Hepatic stellate cell (primary cell): Measurements from ENCODE around the gene RING1.

Source experiments
- DNase-seq: peaks from one replicate; pipeline ENCODE4 v3.0.0; 2011; ENCODE audit warnings: low spot score

RING1 gene

GRCh38 chr6:33192671-33193602 lies 15.4 kb upstream of the RING1 start:
- no peak for DNase-seq

- no peak for DNase-seq
These were observed 14.7 kb upstream of the RING1 start for GRCh38 chr6:33193619-33194018.

- no peak for DNase-seq
These were observed 13.8 kb upstream of the RING1 start for GRCh38 chr6:33194431-33194979.

- DNase-seq = no peak
These were observed 12.8 kb upstream of the RING1 start for GRCh38 chr6:33195304-33196165.

GRCh38 chr6:33197431-33198048 lies 10.8 kb upstream of the RING1 start:
- peak; percentile 88 for DNase-seq

GRCh38 chr6:33198159-33198852 lies 10.0 kb upstream of the RING1 start:
- DNase-seq = no peak

GRCh38 chr6:33198853-33199436 lies 9.4 kb upstream of the RING1 start:
- no peak for DNase-seq

- DNase-seq = peak; percentile 74
These were observed 8.5 kb upstream of the RING1 start for GRCh38 chr6:33199687-33200218.

GRCh38 chr6:33200219-33201146 lies 7.8 kb upstream of the RING1 start, which contains the start of the genes RXRB and SLC39A7:
Gene RXRB (minus strand): TSS chr6:33200665. CDS start chr6:33200476, 189 bp downstream.
Gene SLC39A7 (plus strand): TSS chr6:33200867. CDS start chr6:33201246, 379 bp downstream.
- peak; percentile 99 for DNase-seq

GRCh38 chr6:33201147-33201545 lies 7.2 kb upstream of the RING1 start:
- peak; percentile 43 for DNase-seq

GRCh38 chr6:33201935-33202334 lies 6.4 kb upstream of the RING1 start:
- DNase-seq = no peak

GRCh38 chr6:33202799-33203198 lies 5.5 kb upstream of the RING1 start:
- no peak for DNase-seq

- no peak for DNase-seq
These were observed 4.7 kb upstream of the RING1 start for GRCh38 chr6:33203443-33204164.

- DNase-seq = no peak
These were observed 4.2 kb upstream of the RING1 start for GRCh38 chr6:33204165-33204414.

GRCh38 chr6:33204415-33205190 lies 3.7 kb upstream of the RING1 start, which contains the start of gene HSD17B8:
Gene HSD17B8 (plus strand): TSS chr6:33204655. CDS start chr6:33204669, 14 bp downstream.
- peak; percentile 98 for DNase-seq

GRCh38 chr6:33205191-33206026 lies 2.9 kb upstream of the RING1 start:
- DNase-seq = peak; percentile 57
